GM18519 (cell line): Measurements from ENCODE around the gene MSL3B.

Experiments
- ATAC-seq: cut with Tn5 transposase; IDR thresholded peaks from one replicate; pipeline ENCODE4 v1.9.1; 2021; ENCODE audit warnings: mild to moderate bottlenecking, moderate library complexity; ENCODE audit not compliant: unreplicated experiment, low FRiP score

The MSL3B gene

DNA sequence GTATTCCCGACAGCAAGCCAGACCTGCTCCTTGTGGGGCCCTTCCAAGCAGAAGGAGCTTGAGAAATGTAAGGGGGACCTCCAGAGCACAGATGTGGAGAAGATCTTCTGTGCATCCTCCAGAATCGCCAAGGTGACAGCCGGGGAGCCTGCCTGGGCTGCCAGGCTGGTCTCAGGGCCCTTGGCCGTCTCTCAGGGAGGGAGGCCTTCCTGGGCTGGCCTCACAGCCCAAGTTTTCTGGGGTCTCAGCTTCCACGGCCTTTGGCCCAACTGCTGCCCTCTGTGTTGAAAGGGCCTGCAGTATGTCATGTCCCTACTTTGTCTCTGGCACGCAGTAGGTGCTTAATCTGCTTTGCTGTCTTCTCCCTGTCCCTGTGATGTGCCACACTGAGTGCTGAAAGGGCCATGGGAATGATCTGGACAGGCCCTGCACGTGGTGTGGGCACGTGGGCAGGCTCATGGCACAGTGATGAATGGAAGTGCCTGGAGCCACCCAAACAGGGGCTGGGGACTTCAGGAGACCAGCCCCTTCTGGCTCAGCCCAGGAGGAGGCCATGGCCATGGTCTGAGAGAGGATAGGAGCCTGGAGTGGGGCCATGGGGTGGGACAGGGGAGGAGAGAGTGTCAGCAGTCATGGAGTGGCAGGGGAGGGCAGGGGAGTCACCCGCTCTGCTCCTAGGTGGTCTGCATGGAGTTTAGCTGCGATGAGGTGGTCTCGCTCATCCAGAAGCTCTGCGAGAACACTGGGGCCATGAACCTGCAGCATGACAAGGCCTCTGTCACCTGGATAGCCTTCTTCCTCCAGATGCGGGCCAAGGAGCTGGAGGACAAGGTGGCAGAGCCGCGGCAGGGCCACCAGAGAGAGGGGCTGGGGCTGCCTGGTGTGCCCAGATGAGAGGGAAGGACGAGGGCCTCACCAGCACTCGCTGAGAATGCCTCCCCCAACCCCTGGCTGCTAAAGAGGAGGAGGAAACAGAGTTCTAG, 49.3 kb downstream of the MSL3B start:
- no peak for ATAC-seq

DNA sequence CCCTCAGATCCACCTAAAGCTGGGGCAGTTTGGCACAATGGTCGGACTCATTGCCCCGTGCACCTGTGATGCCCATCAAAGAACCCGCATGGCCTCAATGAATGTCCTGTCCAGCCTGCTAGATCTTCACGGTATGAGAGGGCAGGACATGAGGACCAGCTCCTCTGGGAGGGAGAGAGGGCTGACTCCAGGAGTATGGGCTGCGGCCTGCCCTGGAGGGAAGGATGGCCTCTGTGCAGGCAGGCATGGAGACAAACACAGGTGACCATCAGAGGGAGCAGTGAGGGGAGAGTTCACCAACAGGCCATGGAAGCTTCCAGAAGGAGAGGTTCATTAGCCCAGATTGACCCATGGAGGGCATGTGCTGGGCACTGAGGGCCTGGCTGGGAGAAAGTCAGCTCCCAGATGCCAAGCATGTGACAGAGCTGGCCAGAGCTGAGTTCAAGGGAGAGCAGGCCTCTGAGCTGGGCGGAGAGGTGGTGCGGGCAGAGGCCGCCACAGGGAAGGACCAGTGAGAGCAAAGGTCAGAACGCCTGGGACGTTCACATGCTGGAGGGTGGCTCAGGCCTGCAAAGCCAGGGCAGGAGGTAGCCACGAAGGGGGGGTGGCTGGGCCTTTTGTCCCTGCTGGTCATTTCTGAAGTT, 50.1 kb downstream of the MSL3B start:
- no peak for ATAC-seq

DNA sequence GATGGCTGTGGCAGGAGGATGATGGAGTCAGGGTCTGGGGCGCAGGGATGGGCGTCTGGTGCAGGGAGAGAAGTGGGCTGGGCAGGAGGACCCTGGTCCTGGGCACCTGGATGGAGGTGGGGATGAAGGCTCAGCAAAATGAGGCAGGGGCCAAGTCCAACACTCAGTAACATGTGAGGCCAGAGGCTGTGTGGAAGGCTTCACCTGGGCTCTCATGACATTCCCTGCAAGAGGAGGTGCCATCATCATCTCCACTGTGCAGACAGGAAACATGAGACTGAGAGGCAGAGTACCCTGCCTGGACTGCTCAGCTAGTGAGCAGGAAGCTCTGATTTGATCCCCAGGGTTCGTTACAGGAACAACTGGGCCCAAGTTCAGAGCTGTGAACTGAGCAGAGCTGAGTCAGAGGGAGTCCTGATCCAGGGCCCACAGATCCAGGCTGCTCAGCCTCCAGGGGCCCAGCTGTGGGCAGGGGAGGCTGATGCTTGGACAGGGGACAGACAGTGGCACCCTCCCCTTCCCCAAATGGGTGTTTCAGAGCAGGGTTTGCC, 50.8 kb downstream of the MSL3B start:
- no peak for ATAC-seq

DNA sequence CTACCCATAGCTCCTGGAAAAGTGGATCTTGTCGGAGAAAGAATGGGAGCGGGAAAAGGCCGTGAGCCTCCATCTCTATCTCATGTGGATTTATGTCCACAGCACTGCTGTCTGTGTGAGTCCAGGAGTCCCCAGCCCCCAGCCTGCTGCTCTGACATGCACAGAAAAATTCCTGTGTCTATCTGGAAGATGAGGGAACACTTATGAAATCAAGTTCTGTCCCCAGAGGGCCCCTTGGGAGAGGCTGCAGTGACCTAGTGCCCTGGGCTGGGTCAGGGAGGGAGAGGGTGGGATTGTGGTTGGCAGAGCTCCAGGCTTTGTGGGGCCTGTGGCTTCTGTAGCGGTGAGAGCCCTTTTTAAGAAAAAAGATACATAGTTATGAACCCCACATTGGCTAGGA, 51.4 kb downstream of the MSL3B start:
- ATAC-seq: no peak

DNA sequence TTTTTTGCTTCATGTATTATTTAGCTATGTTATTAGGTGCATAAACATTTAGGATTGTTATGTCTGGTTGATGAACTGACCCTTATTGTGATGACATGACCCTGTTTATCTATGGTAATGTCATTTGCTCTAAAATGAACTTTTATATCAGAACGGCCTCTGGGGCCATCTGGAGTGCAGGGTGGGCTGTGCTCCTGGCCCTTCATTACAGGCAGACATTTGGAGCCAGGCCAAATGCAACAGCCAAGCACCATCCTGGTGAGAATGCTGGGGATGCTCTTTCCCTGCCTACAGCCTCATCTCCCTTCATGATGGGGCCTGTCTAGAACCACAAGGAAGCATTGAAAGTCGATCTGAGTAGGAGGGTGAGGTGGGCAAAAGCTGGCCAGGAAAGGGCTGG, 51.9 kb downstream of the MSL3B start:
- ATAC-seq: no peak

DNA sequence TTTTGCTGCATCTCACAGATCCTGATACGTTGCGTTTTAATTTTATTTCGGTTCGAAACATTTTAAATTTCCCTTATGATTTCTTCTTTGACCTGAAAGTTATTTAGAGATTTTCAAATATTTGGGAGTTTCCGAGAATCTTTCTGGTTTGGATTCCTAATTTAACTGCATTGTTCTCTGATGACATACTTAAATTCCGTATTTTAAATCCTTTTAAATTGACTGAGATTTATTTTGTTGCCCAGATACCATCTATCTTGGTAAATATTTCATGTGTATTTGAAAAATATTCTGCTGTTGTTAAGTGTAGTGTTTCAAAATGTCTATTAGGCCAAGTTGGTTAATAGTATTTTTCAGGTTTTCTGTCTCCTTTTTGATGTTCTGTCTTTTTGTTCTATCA, 52.3 kb downstream of the MSL3B start:
- ATAC-seq: no peak
